Choroid plexus epithelial cell (primary cell): Measurements from ENCODE around the gene MAGEF1.

Experiments
- DNase-seq: peaks from one replicate; pipeline ENCODE4 v3.0.0-alpha.2; 2010; ENCODE audit warnings: low read depth
- H3K4me3 ChIP-seq: 2 replicates; pipeline ENCODE4 v1.5.1; 2011; ENCODE audit warnings: low read depth, mild to moderate bottlenecking, control low read depth, low read length, moderate library complexity
- CTCF ChIP-seq: conservative IDR thresholded peaks from 2 replicates; pipeline ENCODE4 v1.5.1; 2011; ENCODE audit warnings: low read depth, mild to moderate bottlenecking, control low read depth, inconsistent platforms, low read length, moderate library complexity

Gene MAGEF1

GRCh38 chr3:184741259-184741556 lies 29.3 kb upstream of the MAGEF1 start:
- no peak overlapping the region for H3K4me3 ChIP-seq
- no peak for TF ChIP-seq CTCF
- DNase-seq, result no peak

- TF ChIP-seq CTCF, result no peak
- DNase-seq, result peak; percentile 37
- no peak overlapping the region for H3K4me3 ChIP-seq
Measured at GRCh38 chr3:184740509-184741258, 28.8 kb upstream of the MAGEF1 start.

- no peak for TF ChIP-seq CTCF
- no peak for DNase-seq
- no peak overlapping the region for H3K4me3 ChIP-seq
Measured at GRCh38 chr3:184739594-184740505, 28.0 kb upstream of the MAGEF1 start.

GRCh38 chr3:184738982-184739381 lies 27.1 kb upstream of the MAGEF1 start:
- TF ChIP-seq CTCF, result no peak
- DNase-seq, result no peak

GRCh38 chr3:184738506-184738890 lies 26.6 kb upstream of the MAGEF1 start:
- H3K4me3 ChIP-seq, result no peak overlapping the region
- no peak for TF ChIP-seq CTCF
- no peak for DNase-seq

More at GRCh38 chr3:184738982-184739381, 27.1 kb upstream of the MAGEF1 start:
- H3K4me3 ChIP-seq, result no peak overlapping the region

- peak; percentile 67 for DNase-seq
- no peak overlapping the region for H3K4me3 ChIP-seq
- TF ChIP-seq CTCF, result no peak
Measured at GRCh38 chr3:184737641-184738505, 26.0 kb upstream of the MAGEF1 start.
